ENCODE data around the gene NOLC1. TPM values are rescaled to one million over a fixed set of nuclear protein-coding genes. Genes with fewer than 3 reads are reported as not detected.

The NOLC1 gene
- polyA plus RNA-seq, 3 donors = 10.0 to 32.1 (median 19.3) TPM

- Histone ChIP-seq H3K9me3 (replicated peaks in 1 of 2; ENCODE audit: control insufficient read depth in 1 of 2, insufficient read depth in 1 of 2, low read length in 2 of 2) (no peaks in the 10 kb centered on the region), H3K27ac (ENCODE audit: low read depth in 1 of 2, low read length in 2 of 2) (no peak overlapping the region), H3K9ac (ENCODE audit: insufficient read depth, low read length, poor library complexity, severe bottlenecking) (no peak overlapping the region), H3K27me3 (ENCODE audit: control insufficient read depth in 2 of 2, insufficient read depth in 2 of 2, low read length in 2 of 2) (no peaks in the 10 kb centered on the region), H2AFZ (ENCODE audit: insufficient read depth, low read depth, low read length, poor library complexity, severe bottlenecking) (no peak overlapping the region), H3K4me3 (replicated peaks in 1 of 3; ENCODE audit: low read depth in 2 of 3, low read length in 3 of 3) (no peak overlapping the region), H3K79me2 (ENCODE audit: insufficient read depth, low read length) (peaks cover 50% of the 10 kb centered on the region), H3K4me2 (replicated peaks; ENCODE audit: extremely low read depth, low read length, poor library complexity, severe bottlenecking) (no peak overlapping the region), H3K36me3 (replicated peaks in 1 of 2; ENCODE audit: control insufficient read depth in 1 of 2, insufficient read depth in 2 of 2, low read length in 2 of 2) (peaks cover 45 to 63% of the 10 kb centered on the region in 2 donors), H3K4me1 (ENCODE audit: control insufficient read depth in 1 of 2, insufficient read depth in 2 of 2, low read length in 2 of 2) (peaks cover 13 to 19% of the 10 kb centered on the region in 2 donors), H4K20me1 (ENCODE audit: insufficient read depth, low read length) (peaks cover 23% of the 10 kb centered on the region)
- WGBS (ENCODE audit: insufficient coverage) = no CpG with 5 or more reads among the region's 11 CpGs
- TF ChIP-seq, protein P1, sequence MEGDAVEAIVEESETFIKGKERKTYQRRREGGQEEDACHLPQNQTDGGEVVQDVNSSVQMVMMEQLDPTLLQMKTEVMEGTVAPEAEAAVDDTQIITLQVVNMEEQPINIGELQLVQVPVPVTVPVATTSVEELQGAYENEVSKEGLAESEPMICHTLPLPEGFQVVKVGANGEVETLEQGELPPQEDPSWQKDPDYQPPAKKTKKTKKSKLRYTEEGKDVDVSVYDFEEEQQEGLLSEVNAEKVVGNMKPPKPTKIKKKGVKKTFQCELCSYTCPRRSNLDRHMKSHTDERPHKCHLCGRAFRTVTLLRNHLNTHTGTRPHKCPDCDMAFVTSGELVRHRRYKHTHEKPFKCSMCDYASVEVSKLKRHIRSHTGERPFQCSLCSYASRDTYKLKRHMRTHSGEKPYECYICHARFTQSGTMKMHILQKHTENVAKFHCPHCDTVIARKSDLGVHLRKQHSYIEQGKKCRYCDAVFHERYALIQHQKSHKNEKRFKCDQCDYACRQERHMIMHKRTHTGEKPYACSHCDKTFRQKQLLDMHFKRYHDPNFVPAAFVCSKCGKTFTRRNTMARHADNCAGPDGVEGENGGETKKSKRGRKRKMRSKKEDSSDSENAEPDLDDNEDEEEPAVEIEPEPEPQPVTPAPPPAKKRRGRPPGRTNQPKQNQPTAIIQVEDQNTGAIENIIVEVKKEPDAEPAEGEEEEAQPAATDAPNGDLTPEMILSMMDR (IDR thresholded peaks at IDR 0.05) = no peak
- Mint-ChIP-seq H3K27ac (peak overlapping the region in 4 of 7 donors; percentile 33 to 70 (median 50)), H3K27me3 (ENCODE audit: low read depth in 3 of 3) (peaks cover 0 to 7% (median 2%) of the 10 kb centered on the region in 3 donors), H3K4me3 (no peak overlapping the region), H3K36me3 (peaks cover 47 to 61% of the 10 kb centered on the region in 2 donors), H3K9me3 (no peaks in the 10 kb centered on the region), H3K4me1 (peaks cover 18% of the 10 kb centered on the region)
- intact Hi-C loops (cut with micrococcal nuclease) = loop anchor here in 1 of 2 donors (5.0 kb wide), 1 partner anchor 322 kb away; no protein-coding TSS in a partner anchor
- DNase-seq = no peak
Observed at GRCh38 chr10:102154466-102155116, 2.4 kb downstream of the NOLC1 start.

- peak overlapping the region in 1 of 2 donors; percentile 18 for H3K4me3 Mint-ChIP-seq
- H4K20me1 ChIP-seq (ENCODE audit: insufficient read depth, low read length) = peaks cover 23% of the 10 kb centered on the region
- WGBS (ENCODE audit: insufficient coverage) = 100% methylated on average over 3 of the region's 3 CpGs
- DNase-seq = no peak
- H3K4me1 ChIP-seq (ENCODE audit: control insufficient read depth in 1 of 2, insufficient read depth in 2 of 2, low read length in 2 of 2) = peaks cover 10 to 14% of the 10 kb centered on the region in 2 donors
- H3K36me3 ChIP-seq (replicated peaks in 1 of 2; ENCODE audit: control insufficient read depth in 1 of 2, insufficient read depth in 2 of 2, low read length in 2 of 2) = peaks cover 64 to 79% of the 10 kb centered on the region in 2 donors
- peaks cover 0 to 4% (median 2%) of the 10 kb centered on the region in 3 donors for H3K27me3 Mint-ChIP-seq (ENCODE audit: low read depth in 3 of 3)
- no peak overlapping the region for H3K27ac ChIP-seq (ENCODE audit: low read depth in 1 of 2, low read length in 2 of 2)
- H3K4me1 Mint-ChIP-seq = peaks cover 13% of the 10 kb centered on the region
- no peak overlapping the region for H3K4me2 ChIP-seq (replicated peaks; ENCODE audit: extremely low read depth, low read length, poor library complexity, severe bottlenecking)
- peaks cover 50% of the 10 kb centered on the region for H3K79me2 ChIP-seq (ENCODE audit: insufficient read depth, low read length)
- H3K27ac Mint-ChIP-seq = peak overlapping the region in 3 of 7 donors; percentile 13 to 39 (median 14)
- TF ChIP-seq, protein P1 (IDR thresholded peaks at IDR 0.05) = no peak
- no peaks in the 10 kb centered on the region for H3K27me3 ChIP-seq (ENCODE audit: control insufficient read depth in 2 of 2, insufficient read depth in 2 of 2, low read length in 2 of 2)
- H3K9me3 ChIP-seq (replicated peaks in 1 of 2; ENCODE audit: control insufficient read depth in 1 of 2, insufficient read depth in 1 of 2, low read length in 2 of 2) = no peaks in the 10 kb centered on the region
- no peak overlapping the region for H2AFZ ChIP-seq (ENCODE audit: insufficient read depth, low read depth, low read length, poor library complexity, severe bottlenecking)
- H3K36me3 Mint-ChIP-seq = peaks cover 65 to 81% of the 10 kb centered on the region in 2 donors
- no peak overlapping the region for H3K9ac ChIP-seq (ENCODE audit: insufficient read depth, low read length, poor library complexity, severe bottlenecking)
- intact Hi-C loops (cut with micrococcal nuclease) = no loop called here
- H3K4me3 ChIP-seq (replicated peaks in 1 of 3; ENCODE audit: low read depth in 2 of 3, low read length in 3 of 3) = no peak overlapping the region
- H3K9me3 Mint-ChIP-seq = no peaks in the 10 kb centered on the region
Observed at GRCh38 chr10:102157224-102157623, 5.0 kb downstream of the NOLC1 start.

Measured in CD14-positive monocyte (primary cell).